Measurements from ENCODE around the gene AK8.
A peak's percentile ranks its signal among the peaks of the same experiment; 100 is the strongest.

Gene AK8

GRCh38 chr9:132857616-132858342 lies 20.3 kb downstream of the AK8 start:
- DNase-seq = no peak

- no peak for DNase-seq
Observed at GRCh38 chr9:132857031-132857430, 21.1 kb downstream of the AK8 start.

GRCh38 chr9:132855904-132856303 lies 22.2 kb downstream of the AK8 start:
- no peak for DNase-seq

GRCh38 chr9:132854832-132855231 lies 23.3 kb downstream of the AK8 start:
- no peak for DNase-seq

- DNase-seq = no peak
Observed at GRCh38 chr9:132853482-132853881, 24.6 kb downstream of the AK8 start.

GRCh38 chr9:132849185-132849706 lies 28.8 kb downstream of the AK8 start:
- DNase-seq = peak in 1 of 2 experiments; percentile 25

GRCh38 chr9:132846918-132847515 lies 31.1 kb downstream of the AK8 start:
- no peak for DNase-seq

- DNase-seq = no peak
Observed at GRCh38 chr9:132846109-132846917, 31.8 kb downstream of the AK8 start.

- DNase-seq = no peak
Observed at GRCh38 chr9:132842124-132843044, 35.7 kb downstream of the AK8 start.

- no peak for DNase-seq
Observed at GRCh38 chr9:132840980-132841379, 37.1 kb downstream of the AK8 start.

GRCh38 chr9:132838291-132838690 lies 39.8 kb downstream of the AK8 start:
- DNase-seq = no peak

GRCh38 chr9:132837501-132838286 lies 40.4 kb downstream of the AK8 start:
- DNase-seq = no peak

GRCh38 chr9:132834343-132834742 lies 43.7 kb downstream of the AK8 start:
- no peak for DNase-seq

GRCh38 chr9:132833550-132834121 lies 44.4 kb downstream of the AK8 start:
- DNase-seq = no peak

- DNase-seq = no peak
Observed at GRCh38 chr9:132832171-132832881, 45.8 kb downstream of the AK8 start.

GRCh38 chr9:132828201-132828770 lies 49.8 kb downstream of the AK8 start:
- DNase-seq = no peak

- no peak for DNase-seq
Observed at GRCh38 chr9:132827366-132827765, 50.7 kb downstream of the AK8 start.

- DNase-seq = no peak
Observed at GRCh38 chr9:132826621-132827365, 51.3 kb downstream of the AK8 start.

- DNase-seq = no peak
Observed at GRCh38 chr9:132826131-132826530, 52.0 kb downstream of the AK8 start.
